GM12801 (cell line): ENCODE results near the gene VGLL4.

Experiments used
- TF ChIP-seq, protein P1 (sequence below): IDR thresholded peaks from one replicate; pipeline ENCODE4 v1.5.1; 2011; ENCODE audit warnings: control low read depth; ENCODE audit not compliant: insufficient read length; ENCODE audit errors: extremely low read depth

VGLL4 gene

GRCh38 chr3:11535243-11535960 lies 108.3 kb downstream of the VGLL4 start:
- TF ChIP-seq, protein P1, sequence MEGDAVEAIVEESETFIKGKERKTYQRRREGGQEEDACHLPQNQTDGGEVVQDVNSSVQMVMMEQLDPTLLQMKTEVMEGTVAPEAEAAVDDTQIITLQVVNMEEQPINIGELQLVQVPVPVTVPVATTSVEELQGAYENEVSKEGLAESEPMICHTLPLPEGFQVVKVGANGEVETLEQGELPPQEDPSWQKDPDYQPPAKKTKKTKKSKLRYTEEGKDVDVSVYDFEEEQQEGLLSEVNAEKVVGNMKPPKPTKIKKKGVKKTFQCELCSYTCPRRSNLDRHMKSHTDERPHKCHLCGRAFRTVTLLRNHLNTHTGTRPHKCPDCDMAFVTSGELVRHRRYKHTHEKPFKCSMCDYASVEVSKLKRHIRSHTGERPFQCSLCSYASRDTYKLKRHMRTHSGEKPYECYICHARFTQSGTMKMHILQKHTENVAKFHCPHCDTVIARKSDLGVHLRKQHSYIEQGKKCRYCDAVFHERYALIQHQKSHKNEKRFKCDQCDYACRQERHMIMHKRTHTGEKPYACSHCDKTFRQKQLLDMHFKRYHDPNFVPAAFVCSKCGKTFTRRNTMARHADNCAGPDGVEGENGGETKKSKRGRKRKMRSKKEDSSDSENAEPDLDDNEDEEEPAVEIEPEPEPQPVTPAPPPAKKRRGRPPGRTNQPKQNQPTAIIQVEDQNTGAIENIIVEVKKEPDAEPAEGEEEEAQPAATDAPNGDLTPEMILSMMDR, result no peak

DNA sequence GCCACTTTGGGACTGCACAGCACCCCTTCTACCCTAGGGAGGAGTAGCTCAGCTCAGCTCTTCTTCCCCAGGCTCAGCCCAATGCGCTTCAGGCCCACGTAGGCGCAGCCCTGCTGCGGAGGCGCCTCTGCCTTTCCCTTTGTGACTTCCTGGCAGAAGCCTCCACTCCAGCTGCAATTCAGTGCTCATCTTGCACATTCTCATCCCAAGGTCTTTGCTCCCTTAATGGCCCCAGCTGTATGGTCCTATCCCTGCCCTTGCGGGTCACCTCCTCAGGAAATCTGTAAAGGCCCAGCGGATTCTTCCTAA lies 109.0 kb downstream of the VGLL4 start:
- TF ChIP-seq, protein P1, result no peak

- TF ChIP-seq, protein P1, result no peak
Measured at GRCh38 chr3:11534011-11534792, 109.5 kb downstream of the VGLL4 start.

DNA sequence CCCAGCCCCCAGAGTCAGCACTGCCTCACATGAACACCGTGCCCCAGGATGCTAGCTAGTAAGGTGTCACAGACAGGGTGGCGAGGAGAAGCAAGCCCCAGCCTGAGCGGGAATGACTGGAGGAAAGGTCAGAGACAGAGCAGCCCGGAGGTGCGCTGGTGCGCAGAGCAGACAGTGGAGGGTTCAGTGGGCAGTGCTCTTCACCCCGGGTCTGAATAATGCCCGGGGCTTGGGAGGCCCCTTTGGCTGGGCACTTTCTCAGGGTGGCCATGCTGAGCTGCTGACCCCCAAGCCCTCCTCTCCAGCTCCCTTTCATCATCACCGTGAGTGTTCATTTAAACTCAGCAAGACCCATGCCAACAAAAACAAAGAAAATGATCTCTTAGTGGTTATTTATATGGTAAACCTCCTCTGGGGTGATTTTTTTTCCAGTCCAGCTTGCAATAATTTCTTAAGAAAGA lies 110.8 kb downstream of the VGLL4 start:
- TF ChIP-seq, protein P1, result no peak

GRCh38 chr3:11530153-11530721 lies 113.5 kb downstream of the VGLL4 start:
- TF ChIP-seq, protein P1, result no peak

- TF ChIP-seq, protein P1, result no peak
Measured at GRCh38 chr3:11529281-11529680, 114.4 kb downstream of the VGLL4 start.

- TF ChIP-seq, protein P1, result no peak
Measured at GRCh38 chr3:11523572-11524101, 120.1 kb downstream of the VGLL4 start.
